ENCODE results near the gene PTPA.

DNA sequence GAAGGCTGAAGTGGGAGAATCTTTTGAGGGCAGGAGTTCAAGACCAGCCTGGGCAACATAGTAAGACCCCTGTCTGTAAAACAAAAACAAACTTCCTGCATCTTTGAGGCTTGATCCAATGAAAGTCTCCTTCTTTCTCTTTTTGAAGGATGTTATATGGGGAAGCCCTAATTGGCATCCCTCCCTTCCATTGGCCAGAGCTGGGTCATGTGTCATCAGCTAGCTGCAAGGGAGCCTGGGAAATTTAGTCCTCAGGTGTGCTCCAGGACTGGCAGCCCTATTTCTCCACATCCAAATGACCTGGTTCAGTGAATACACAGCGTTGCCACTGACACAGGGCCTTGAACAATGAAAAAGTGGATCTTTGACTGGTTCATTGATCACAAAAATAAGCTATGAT is 75.8 kb downstream of the PTPA start:
- TF ChIP-seq, protein P1, sequence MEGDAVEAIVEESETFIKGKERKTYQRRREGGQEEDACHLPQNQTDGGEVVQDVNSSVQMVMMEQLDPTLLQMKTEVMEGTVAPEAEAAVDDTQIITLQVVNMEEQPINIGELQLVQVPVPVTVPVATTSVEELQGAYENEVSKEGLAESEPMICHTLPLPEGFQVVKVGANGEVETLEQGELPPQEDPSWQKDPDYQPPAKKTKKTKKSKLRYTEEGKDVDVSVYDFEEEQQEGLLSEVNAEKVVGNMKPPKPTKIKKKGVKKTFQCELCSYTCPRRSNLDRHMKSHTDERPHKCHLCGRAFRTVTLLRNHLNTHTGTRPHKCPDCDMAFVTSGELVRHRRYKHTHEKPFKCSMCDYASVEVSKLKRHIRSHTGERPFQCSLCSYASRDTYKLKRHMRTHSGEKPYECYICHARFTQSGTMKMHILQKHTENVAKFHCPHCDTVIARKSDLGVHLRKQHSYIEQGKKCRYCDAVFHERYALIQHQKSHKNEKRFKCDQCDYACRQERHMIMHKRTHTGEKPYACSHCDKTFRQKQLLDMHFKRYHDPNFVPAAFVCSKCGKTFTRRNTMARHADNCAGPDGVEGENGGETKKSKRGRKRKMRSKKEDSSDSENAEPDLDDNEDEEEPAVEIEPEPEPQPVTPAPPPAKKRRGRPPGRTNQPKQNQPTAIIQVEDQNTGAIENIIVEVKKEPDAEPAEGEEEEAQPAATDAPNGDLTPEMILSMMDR (IDR thresholded peaks at IDR 0.05): no peak
- TF ChIP-seq POLR2A (IDR thresholded peaks at IDR 0.05): no peak

Measured in heart left ventricle (tissue), 13 donors.